Activated naive CD4-positive, alpha-beta T cell treated with anti-CD3 and anti-CD28 coated beads for 36 hours (primary cell): Measurements from ENCODE around the gene PHKG2. TPM values are rescaled to one million over a fixed set of nuclear protein-coding genes. Genes with fewer than 3 reads are reported as not detected.

Experiments used
- CTCF ChIA-PET: fragments of 350-600 bp; sonication (Branson Sonifier 250); formaldehyde crosslinking; loops from one replicate; lab custom pipeline; 2021; ENCODE audit warnings: antibody characterized with exemption; lab: Charles Lee
- DNase-seq: peaks from one replicate; pipeline ENCODE4 v3.0.0-alpha.2; 2020
- H3K27ac Mint-ChIP-seq: one replicate; pipeline ENCODE4 v1.8.0; 2021; ENCODE audit warnings: mild to moderate bottlenecking, mixed read lengths
- H3K27me3 Mint-ChIP-seq: one replicate; pipeline ENCODE4 v1.8.0; 2021; ENCODE audit warnings: low read depth, mixed read lengths
- H3K36me3 Mint-ChIP-seq: one replicate; pipeline ENCODE4 v1.8.0; 2021; ENCODE audit warnings: low read depth, mixed read lengths
- H3K4me1 Mint-ChIP-seq: one replicate; pipeline ENCODE4 v1.8.0; 2021; ENCODE audit warnings: low read depth, mixed read lengths
- H3K4me3 Mint-ChIP-seq: one replicate; pipeline ENCODE4 v1.8.0; 2021; ENCODE audit warnings: mild to moderate bottlenecking, moderate library complexity, mixed read lengths
- H3K9me3 Mint-ChIP-seq: one replicate; pipeline ENCODE4 v1.8.0; 2021; ENCODE audit warnings: mixed read lengths
- intact Hi-C: fragments of 100-400 bp; cut with micrococcal nuclease; formaldehyde crosslinking; loops from one replicate; pipeline ENCODE4 v1.15.1; 2023
- total RNA-seq, 2 experiments: library from RNA; stranded (reverse); gene quantifications; one replicate each; pipeline ENCODE4 v1.2.3, GENCODE V29; 2021

The PHKG2 gene
- total RNA-seq, 2 experiments from 2014 or later: 23.3 to 26.4 TPM

GRCh38 chr16:30783280-30784109, 35.3 kb downstream of the PHKG2 start:
- no peak for DNase-seq
- Mint-ChIP-seq H3K9me3 (no peaks in the 10 kb centered on the region), H3K4me1 (peaks cover 16% of the 10 kb centered on the region), H3K4me3 (no peak overlapping the region), H3K27me3 (no peaks in the 10 kb centered on the region), H3K36me3 (peaks cover 2% of the 10 kb centered on the region), H3K27ac (no peak overlapping the region)
- CTCF ChIA-PET: interaction anchor here (1.4 to 1.5 kb wide), 2 partner anchors 13 to 31 kb away, joined by 3 to 4 read pairs; no protein-coding TSS in a partner anchor
- intact Hi-C loops: no loop called here

- CTCF ChIA-PET: interaction anchor here (0.9 kb wide), 1 partner anchor 158 kb away, joined by 3 read pairs; no protein-coding TSS in a partner anchor
- no peak overlapping the region for H3K27ac Mint-ChIP-seq
- no peak for DNase-seq
- H3K9me3 Mint-ChIP-seq: no peaks in the 10 kb centered on the region
- peaks cover 2% of the 10 kb centered on the region for H3K36me3 Mint-ChIP-seq
- intact Hi-C loops: no loop called here
- no peaks in the 10 kb centered on the region for H3K27me3 Mint-ChIP-seq
- no peak overlapping the region for H3K4me3 Mint-ChIP-seq
- peaks cover 16% of the 10 kb centered on the region for H3K4me1 Mint-ChIP-seq
These were observed 36.0 kb downstream of the PHKG2 start for GRCh38 chr16:30784215-30784614.

DNA sequence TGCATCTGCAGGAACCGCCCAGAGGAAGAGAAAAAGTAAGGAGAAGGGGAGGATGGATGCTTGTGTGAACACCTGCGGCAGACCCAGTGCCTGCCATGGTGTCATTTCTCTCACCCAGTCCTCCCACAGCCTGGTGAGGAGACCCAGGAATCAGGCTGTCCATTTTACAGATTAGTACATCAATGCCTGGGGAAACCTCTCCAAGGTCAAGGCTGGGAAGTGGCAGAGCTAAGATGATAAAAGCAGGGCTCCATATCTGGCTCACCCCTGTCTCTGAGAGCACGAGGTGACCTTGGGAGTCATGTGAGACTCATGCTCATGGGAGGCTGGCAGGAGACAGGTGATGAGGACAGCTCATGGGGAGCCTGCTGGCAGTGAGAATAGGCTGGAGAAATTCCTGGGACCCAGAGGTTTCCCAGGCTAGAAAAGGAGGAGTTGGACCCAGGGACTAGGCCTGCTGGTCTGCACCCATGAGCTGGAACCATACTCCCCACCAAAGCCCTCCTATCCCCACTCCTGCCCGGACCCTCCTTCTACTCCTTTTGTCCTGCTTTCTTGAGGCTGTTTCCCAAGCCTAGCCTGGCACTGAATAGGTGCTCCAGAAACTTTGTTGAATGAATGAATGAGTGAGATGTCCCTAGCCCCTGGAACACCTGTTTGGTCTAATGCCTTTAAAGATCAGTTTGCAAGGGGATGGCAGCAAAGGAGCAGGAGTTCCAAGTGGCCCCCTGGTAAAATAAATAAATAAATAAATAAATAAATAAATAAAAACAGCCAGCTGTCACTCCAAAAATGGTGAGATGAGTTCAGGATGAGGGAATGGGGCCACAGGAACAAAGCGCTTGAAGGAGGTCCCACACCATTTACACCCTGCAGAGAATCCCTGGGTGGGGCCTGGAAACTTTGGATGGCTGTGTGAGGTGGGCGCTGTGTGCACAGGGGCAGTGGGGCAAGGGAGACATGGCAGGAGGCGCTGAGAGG, 37.2 kb downstream of the PHKG2 start:
- H3K27me3 Mint-ChIP-seq: no peaks in the 10 kb centered on the region
- H3K4me3 Mint-ChIP-seq: peak overlapping the region; percentile 74
- no peaks in the 10 kb centered on the region for H3K9me3 Mint-ChIP-seq
- intact Hi-C loops: loop anchor here (1.0 kb wide), 1 partner anchor 20 kb away; no protein-coding TSS in a partner anchor
- CTCF ChIA-PET: interaction anchor here (0.6 to 1.4 kb wide), 5 partner anchors 11 to 168 kb away, joined by 3 to 4 read pairs (median 3); no protein-coding TSS in a partner anchor
- H3K4me1 Mint-ChIP-seq: peaks cover 16% of the 10 kb centered on the region
- peaks cover 2% of the 10 kb centered on the region for H3K36me3 Mint-ChIP-seq
- DNase-seq: no peak
- no peak overlapping the region for H3K27ac Mint-ChIP-seq

DNA sequence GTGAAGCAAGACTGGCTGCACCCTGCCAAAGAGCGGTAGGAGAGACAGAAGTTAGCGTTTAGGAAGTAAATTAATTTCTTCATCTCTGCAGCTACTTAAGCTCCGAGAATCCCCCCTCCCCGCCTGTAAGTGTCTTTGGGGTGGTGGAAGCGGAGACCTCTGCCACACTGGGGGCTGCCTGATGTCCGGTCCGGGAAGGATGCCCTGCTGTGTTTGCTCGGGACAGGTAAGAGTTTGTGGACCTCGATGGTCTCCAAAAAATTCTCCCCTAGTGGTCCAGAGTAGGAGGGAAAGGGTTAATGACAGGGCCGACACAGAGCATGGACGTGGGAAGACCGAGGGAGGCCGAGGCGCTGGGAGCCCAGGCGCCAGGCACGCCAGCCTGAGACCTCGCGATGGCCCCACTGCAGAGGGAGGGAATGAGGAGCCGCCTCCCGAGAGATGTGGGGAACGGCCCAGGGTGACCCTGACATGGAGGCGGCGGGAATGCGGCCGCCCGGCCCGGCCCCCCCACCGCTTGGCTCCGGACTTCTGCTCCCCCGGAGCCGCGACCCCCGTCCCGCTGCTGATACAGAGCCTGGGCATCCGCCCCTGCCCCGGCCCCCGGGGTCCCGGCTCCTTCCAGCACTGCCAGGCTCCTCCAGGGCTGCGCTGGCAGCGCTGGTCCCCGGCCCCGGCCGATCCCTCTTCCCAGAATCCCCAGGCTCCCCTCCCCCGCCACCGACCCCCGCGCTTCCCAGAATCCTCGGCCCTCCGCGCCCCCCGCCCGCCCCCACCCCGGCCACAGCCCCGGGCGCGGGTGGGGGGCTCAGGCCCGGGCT, 38.1 kb downstream of the PHKG2 start:
- intact Hi-C loops: loop anchor here (1.0 kb wide), 1 partner anchor 19 kb away; no protein-coding TSS in a partner anchor
- H3K9me3 Mint-ChIP-seq: no peaks in the 10 kb centered on the region
- peaks cover 2% of the 10 kb centered on the region for H3K36me3 Mint-ChIP-seq
- CTCF ChIA-PET: interaction anchor here (1.4 kb wide), 1 partner anchor 19 kb away, joined by 4 read pairs; no protein-coding TSS in a partner anchor
- H3K27ac Mint-ChIP-seq: no peak overlapping the region
- H3K4me1 Mint-ChIP-seq: peaks cover 16% of the 10 kb centered on the region
- peak overlapping the region; percentile 74 for H3K4me3 Mint-ChIP-seq
- DNase-seq: peak; percentile 33
- H3K27me3 Mint-ChIP-seq: no peaks in the 10 kb centered on the region

GRCh38 chr16:30786936-30787612, 38.8 kb downstream of the PHKG2 start, which contains the start of gene ZNF629:
Gene ZNF629, minus strand, starts transcription at chr16:30787205. Its CDS starts 2,723 bp downstream, at chr16:30784482.
- CTCF ChIA-PET: interaction anchor here (0.7 kb wide), 1 partner anchor 8 kb away, joined by 3 read pairs; no protein-coding TSS in a partner anchor
- H3K9me3 Mint-ChIP-seq: no peaks in the 10 kb centered on the region
- peaks cover 16% of the 10 kb centered on the region for H3K4me1 Mint-ChIP-seq
- H3K27me3 Mint-ChIP-seq: no peaks in the 10 kb centered on the region
- peak; percentile 37 for DNase-seq
- intact Hi-C loops: loop anchor here (1.0 kb wide), 2 partner anchors 18 to 27 kb away; no protein-coding TSS in a partner anchor
- H3K36me3 Mint-ChIP-seq: peaks cover 2% of the 10 kb centered on the region
- no peak within 1 kb of the TSS for H3K27ac Mint-ChIP-seq
- peak within 1 kb of the TSS; percentile 82 for H3K4me3 Mint-ChIP-seq

GRCh38 chr16:30787613-30788378, 39.6 kb downstream of the PHKG2 start:
- peak overlapping the region; percentile 82 for H3K4me3 Mint-ChIP-seq
- intact Hi-C loops: loop anchor here (1.0 kb wide), 1 partner anchor 27 kb away; no protein-coding TSS in a partner anchor
- no peaks in the 10 kb centered on the region for H3K9me3 Mint-ChIP-seq
- no peak for DNase-seq
- peaks cover 2% of the 10 kb centered on the region for H3K36me3 Mint-ChIP-seq
- H3K4me1 Mint-ChIP-seq: peaks cover 16% of the 10 kb centered on the region
- no peaks in the 10 kb centered on the region for H3K27me3 Mint-ChIP-seq
- H3K27ac Mint-ChIP-seq: no peak overlapping the region
- CTCF ChIA-PET: interaction anchor here (0.7 kb wide), 1 partner anchor 9 kb away, joined by 3 read pairs; no protein-coding TSS in a partner anchor

DNA sequence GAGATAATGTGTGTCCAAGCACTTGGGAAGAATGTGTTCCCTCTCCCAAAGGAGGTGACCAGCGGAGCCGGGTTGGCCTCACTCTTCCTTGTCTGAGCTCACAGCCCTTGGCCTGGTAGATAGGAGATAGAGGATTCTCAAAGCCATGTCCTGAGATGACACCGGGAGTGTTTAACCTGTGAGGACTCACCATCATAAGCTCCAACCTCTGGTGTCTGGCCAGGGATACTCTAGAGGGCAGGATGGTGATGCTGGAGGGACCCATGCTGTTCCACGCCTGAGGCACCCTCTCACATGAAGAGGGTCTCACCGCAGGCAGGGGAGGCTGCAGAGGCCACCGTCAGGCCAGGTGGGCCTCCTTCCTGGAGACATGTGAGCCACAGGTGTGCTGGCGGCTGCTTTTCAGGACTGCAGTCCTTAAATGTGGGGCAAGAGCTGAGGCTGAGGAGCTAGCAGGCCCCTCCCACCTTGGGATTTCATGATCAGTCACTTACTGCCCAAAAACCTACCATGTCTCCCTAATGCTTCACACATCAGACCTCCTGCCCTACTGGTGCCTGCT, 45.4 kb downstream of the PHKG2 start:
- intact Hi-C loops: no loop called here
- Mint-ChIP-seq H3K4me1 (no peaks in the 10 kb centered on the region), H3K9me3 (no peaks in the 10 kb centered on the region), H3K36me3 (no peaks in the 10 kb centered on the region), H3K27ac (no peak overlapping the region), H3K27me3 (no peaks in the 10 kb centered on the region), H3K4me3 (no peak overlapping the region)
- CTCF ChIA-PET: interaction anchor here (1.8 kb wide), 1 partner anchor 22 kb away, joined by 6 read pairs; no protein-coding TSS in a partner anchor
- DNase-seq: no peak

- CTCF ChIA-PET: interaction anchor here (1.8 kb wide), 1 partner anchor 21 kb away, joined by 6 read pairs; no protein-coding TSS in a partner anchor
- Mint-ChIP-seq H3K9me3 (no peaks in the 10 kb centered on the region), H3K36me3 (no peaks in the 10 kb centered on the region), H3K4me1 (no peaks in the 10 kb centered on the region), H3K4me3 (no peak overlapping the region), H3K27ac (no peak overlapping the region), H3K27me3 (no peaks in the 10 kb centered on the region)
- DNase-seq: no peak
- intact Hi-C loops: no loop called here
These were observed 46.4 kb downstream of the PHKG2 start for GRCh38 chr16:30794634-30795033.

DNA sequence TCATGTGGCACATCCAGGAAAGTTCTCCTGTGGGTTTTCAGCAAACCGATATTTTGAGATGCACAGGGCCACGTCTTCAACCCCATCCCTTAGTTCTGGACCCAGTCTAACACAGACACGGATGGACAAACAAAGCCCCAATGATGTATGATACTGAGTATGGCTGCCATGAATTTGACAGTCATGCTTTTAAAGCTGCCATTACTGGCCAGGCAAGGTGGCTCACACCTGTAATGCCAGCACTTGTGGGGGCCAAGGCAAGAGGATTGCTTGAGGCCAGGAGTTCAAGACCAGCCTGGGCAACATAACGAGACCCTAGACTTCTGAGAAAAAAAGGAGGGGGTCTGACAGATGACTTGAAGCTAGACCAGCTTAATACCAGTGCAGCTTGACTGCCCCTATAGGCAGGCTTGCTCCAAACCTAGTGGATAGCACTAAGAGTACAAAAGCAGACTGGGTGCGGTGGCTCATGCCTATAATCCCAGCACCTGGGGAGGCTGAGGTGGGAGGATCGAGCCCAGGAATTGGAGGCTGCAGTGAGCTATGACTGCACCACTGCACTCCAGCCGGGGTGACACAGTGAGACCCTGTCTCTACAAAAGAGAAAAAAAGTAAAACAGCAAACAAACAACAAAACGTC, 49.6 kb downstream of the PHKG2 start:
- no peak overlapping the region for H3K27ac Mint-ChIP-seq
- H3K4me3 Mint-ChIP-seq: no peak overlapping the region
- CTCF ChIA-PET: interaction anchor here (0.5 to 1.3 kb wide), 2 partner anchors 15 to 249 kb away, joined by 4 to 7 read pairs; no protein-coding TSS in a partner anchor
- H3K4me1 Mint-ChIP-seq: no peaks in the 10 kb centered on the region
- intact Hi-C loops: no loop called here
- no peaks in the 10 kb centered on the region for H3K27me3 Mint-ChIP-seq
- DNase-seq: no peak
- no peaks in the 10 kb centered on the region for H3K9me3 Mint-ChIP-seq
- H3K36me3 Mint-ChIP-seq: no peaks in the 10 kb centered on the region
